Right lobe of liver (tissue), 6 donors: ENCODE measurements around the gene SAMD11. TPM values are rescaled to one million over a fixed set of nuclear protein-coding genes. Genes with fewer than 3 reads are reported as not detected.
A peak's percentile ranks its signal among the peaks of the same experiment; 100 is the strongest.

Experiments
- ATAC-seq, 4 donors: fragments of 200-7000 bp; cut with Tn5 transposase; one replicate each; pipeline ENCODE4 v1.9.1; 2020; ENCODE audit warnings: mild to moderate bottlenecking in 4 of 4, moderate library complexity in 4 of 4
- DNase-seq, 3 donors: peaks; one replicate each; pipeline ENCODE4 v3.0.0-alpha.2; 2020
- H3K27ac ChIP-seq, 3 donors: fragments of 200-600 bp; one replicate each; pipeline ENCODE4 v1.8.0; 2022
- H3K27me3 ChIP-seq, 2 donors: fragments of 200-600 bp; one replicate each; pipeline ENCODE4 v1.8.0; 2022
- H3K36me3 ChIP-seq, 4 donors: fragments of 200-600 bp; sonication (generic) in 1 of 4; one replicate each; pipeline versions ENCODE4 v1.5.1 to v1.8.0; 2017 to 2022; ENCODE audit warnings: control low read depth in 1 of 4
- H3K4me1 ChIP-seq, 4 donors: fragments of 200-600 bp; sonication (generic) in 1 of 4; one replicate each; pipeline versions ENCODE4 v1.5.1 to v1.8.0; 2017 to 2022; ENCODE audit warnings: control low read depth in 1 of 4
- H3K4me3 ChIP-seq, 3 donors: fragments of 200-600 bp; one replicate each; pipeline ENCODE4 v1.8.0; 2022
- H3K9me3 ChIP-seq, 4 donors: fragments of 200-600 bp; sonication (generic) in 1 of 4; one replicate each; pipeline versions ENCODE4 v1.5.1 to v1.8.0; 2017 to 2022; ENCODE audit warnings: control low read depth in 1 of 4
- POLR2A ChIP-seq: fragments of 450-650 bp; IDR thresholded peaks from one replicate; pipeline ENCODE4 v1.6.1; 2017; ENCODE audit warnings: antibody characterized with exemption, mild to moderate bottlenecking
- WGBS: methylation state at CpG from one replicate; pipeline ENCODE4 v1.1.6; 2018; ENCODE audit warnings: low coverage, low lambda C conversion rate; ENCODE audit not compliant: insufficient coverage; ENCODE audit errors: missing lambda C conversion rate; 5-methylcytosine and 5-hydroxymethylcytosine counted together
- intact Hi-C, 2 donors: fragments of 100-400 bp; cut with DNase I; formaldehyde crosslinking; loops; one replicate each; pipeline versions ENCODE4 v1.11.2 to v1.14.1; 2022
- total RNA-seq, 6 experiments: library from RNA; depleted of rRNA in 2 of 6; stranded (reverse); fragments of >200 nt in 2 of 6; fragmentation: NEBNext Ultra II Directional in 3 of 6; extraction: Animal tissue kit (Norgen Biotek cat#: 25700) in 3 of 6; gene quantifications; one replicate each; pipeline versions ENCODE4 v1.1.0 to v1.2.4, GENCODE V29; 2016 to 2023
- TF ChIP-seq, protein P1 (sequence below), 4 donors: fragments of 200-600 bp in 3 of 4; fragments of 450-650 bp in 1 of 4; IDR thresholded peaks; one replicate each; pipeline versions ENCODE4 v1.5.1 to v1.8.0; 2016 to 2022; ENCODE audit warnings: antibody characterized with exemption in 4 of 4, mild to moderate bottlenecking in 2 of 4
- donor health status: DM: no; HTN: yes; CAD: no.
- donor health status: DM: no; HTN: no; CAD: no.
- donor health status: DM: no; HTN: no; CAD: no.
- donor health status: DM: no; HTN: yes; CAD: no.
- donor health status: DM: no; HTN: yes; CAD: no.

SAMD11 gene
- total RNA-seq, 6 experiments from 2014 or later: 2.1 to 4.3 (median 3.7) TPM

DNA sequence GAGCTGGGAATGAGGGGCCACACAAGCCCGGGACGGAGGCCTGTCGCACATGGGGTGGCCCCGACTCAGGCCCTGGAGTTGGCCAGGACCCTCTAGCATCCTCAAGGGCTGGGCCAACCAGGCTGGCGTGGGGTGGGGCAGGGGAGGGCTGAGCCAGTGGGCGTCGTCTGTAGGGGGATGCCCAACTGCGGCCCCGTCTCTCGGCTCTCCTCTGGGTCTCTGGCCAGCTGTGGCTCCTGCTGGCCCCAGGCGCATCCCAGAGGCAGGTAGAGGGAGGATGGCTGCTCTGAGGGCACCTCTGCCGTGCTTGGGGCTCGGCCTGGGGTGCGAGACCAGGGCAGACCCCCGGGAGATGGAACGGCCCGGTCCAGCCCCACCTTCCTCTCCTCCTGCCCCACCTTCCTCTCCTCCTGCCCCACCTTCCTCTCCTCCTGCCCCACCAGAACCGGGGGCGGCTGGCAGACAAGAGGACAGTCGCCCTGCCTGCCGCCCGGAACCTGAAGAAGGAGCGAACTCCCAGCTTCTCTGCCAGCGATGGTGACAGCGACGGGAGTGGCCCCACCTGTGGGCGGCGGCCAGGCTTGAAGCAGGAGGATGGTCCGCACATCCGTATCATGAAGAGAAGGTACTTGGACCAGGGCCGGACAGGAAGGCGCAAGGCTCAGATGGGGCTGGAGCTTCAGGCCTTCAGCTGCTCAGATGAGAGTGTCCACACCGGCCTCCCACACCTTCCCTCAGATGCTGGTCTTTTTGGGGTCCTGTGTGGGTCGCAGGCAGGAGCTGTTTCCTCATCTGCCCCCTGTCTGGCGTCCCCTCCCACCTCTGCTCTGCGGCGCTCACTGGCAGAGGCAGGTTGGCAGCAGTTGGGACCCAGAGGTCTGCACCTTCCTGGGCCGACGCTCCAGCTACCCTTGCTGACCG, 6.2 kb downstream of the SAMD11 start:
- H3K4me1 ChIP-seq: peaks cover 0 to under 1% (median 0%) of the 10 kb centered on the region in 4 donors
- no peak overlapping the region for H3K4me3 ChIP-seq
- H3K27me3 ChIP-seq: peaks cover 0 to 3% of the 10 kb centered on the region in 2 donors
- DNase-seq (no peak), ATAC-seq (no peak)
- no peaks in the 10 kb centered on the region for H3K9me3 ChIP-seq
- 83% methylated on average over 2 of the region's 40 CpGs for whole genome bisulfite sequencing
- no peak overlapping the region for H3K27ac ChIP-seq
- no peaks in the 10 kb centered on the region for H3K36me3 ChIP-seq
- TF ChIP-seq, protein P1, sequence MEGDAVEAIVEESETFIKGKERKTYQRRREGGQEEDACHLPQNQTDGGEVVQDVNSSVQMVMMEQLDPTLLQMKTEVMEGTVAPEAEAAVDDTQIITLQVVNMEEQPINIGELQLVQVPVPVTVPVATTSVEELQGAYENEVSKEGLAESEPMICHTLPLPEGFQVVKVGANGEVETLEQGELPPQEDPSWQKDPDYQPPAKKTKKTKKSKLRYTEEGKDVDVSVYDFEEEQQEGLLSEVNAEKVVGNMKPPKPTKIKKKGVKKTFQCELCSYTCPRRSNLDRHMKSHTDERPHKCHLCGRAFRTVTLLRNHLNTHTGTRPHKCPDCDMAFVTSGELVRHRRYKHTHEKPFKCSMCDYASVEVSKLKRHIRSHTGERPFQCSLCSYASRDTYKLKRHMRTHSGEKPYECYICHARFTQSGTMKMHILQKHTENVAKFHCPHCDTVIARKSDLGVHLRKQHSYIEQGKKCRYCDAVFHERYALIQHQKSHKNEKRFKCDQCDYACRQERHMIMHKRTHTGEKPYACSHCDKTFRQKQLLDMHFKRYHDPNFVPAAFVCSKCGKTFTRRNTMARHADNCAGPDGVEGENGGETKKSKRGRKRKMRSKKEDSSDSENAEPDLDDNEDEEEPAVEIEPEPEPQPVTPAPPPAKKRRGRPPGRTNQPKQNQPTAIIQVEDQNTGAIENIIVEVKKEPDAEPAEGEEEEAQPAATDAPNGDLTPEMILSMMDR (IDR thresholded peaks at IDR 0.05): no peak
- intact Hi-C loops: no loop called here

DNA sequence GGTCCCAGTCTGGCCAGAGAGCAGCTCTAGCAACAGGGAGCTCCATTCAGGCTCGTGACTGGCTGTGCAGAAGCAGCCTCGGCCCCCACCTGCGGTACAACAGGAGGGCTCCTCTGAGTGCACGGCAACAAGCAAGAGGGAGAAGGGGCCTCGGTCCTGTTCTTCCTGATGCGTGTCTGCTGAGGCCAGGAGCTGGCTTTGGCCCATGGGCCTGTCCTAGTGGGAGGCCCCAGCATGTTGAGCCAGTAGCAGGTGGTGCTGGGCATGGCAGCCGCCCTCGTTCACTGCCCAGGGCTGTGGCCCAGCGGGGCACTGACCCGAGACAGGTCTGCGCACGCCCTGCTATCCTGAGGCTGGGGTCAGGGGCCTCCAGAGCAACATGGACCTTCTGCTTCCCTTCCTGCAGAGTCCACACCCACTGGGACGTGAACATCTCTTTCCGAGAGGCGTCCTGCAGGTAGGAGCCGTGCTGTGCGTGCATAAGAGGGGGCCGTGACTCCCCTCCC, 7.0 kb downstream of the SAMD11 start:
- intact Hi-C loops: no loop called here
- Histone ChIP-seq H3K4me1 (peaks cover 0 to 5% (median 0%) of the 10 kb centered on the region in 4 donors), H3K27ac (no peak overlapping the region), H3K27me3 (peaks cover 0 to 2% of the 10 kb centered on the region in 2 donors), H3K4me3 (no peak overlapping the region), H3K9me3 (no peaks in the 10 kb centered on the region), H3K36me3 (no peaks in the 10 kb centered on the region)
- ATAC-seq (peak in 1 of 4 donors; percentile 51), DNase-seq (no peak)
- TF ChIP-seq, protein P1 (IDR thresholded peaks at IDR 0.05): no peak
- TF ChIP-seq POLR2A: no peak
- WGBS: no CpG with 5 or more reads among the region's 18 CpGs

DNA sequence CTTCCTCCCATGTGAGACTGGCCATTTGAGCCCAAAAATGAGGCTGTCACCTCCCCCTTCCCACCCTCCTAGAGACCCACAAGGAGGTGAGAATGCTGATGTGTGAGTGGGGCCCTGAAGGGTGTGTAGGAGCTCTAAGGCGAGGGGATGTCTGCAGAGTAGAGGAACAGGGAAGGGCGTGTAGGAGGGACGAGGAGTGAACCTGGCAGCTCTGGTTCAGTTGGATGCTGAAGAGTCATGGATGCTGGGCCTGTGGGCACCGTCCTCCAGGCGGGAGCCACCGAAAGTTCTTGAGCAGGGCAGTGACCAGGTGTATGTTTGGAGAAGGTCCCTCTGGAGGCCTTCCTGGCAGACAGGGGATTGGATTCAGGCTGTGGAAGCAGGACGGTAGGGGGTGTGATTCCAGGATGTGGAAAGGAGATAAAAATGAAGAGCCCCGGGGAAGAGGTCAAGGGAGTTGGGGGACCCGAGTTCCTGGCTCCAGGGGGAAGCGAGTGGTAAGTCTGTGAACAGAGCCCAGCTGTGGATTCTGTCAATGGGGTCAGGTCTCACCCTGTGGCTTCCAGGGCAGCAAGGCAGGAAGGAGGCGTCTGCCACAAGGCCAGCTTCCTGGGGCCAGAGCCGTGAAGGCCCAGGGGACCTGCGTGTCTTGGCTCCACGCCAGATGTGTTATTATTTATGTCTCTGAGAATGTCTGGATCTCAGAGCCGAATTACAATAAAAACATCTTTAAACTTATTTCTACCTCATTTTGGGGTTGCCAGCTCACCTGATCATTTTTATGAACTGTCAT, 7.9 kb downstream of the SAMD11 start:
- TF ChIP-seq POLR2A: no peak
- TF ChIP-seq, protein P1 (IDR thresholded peaks at IDR 0.05): no peak
- H3K9me3 ChIP-seq: no peaks in the 10 kb centered on the region
- no peak overlapping the region for H3K4me3 ChIP-seq
- no peaks in the 10 kb centered on the region for H3K27me3 ChIP-seq
- DNase-seq (no peak), ATAC-seq (no peak)
- no peaks in the 10 kb centered on the region for H3K36me3 ChIP-seq
- no peak overlapping the region for H3K27ac ChIP-seq
- H3K4me1 ChIP-seq: peaks cover 0 to 6% (median 0%) of the 10 kb centered on the region in 4 donors
- intact Hi-C loops: no loop called here
- WGBS: 52% methylated on average over 14 of the region's 15 CpGs

DNA sequence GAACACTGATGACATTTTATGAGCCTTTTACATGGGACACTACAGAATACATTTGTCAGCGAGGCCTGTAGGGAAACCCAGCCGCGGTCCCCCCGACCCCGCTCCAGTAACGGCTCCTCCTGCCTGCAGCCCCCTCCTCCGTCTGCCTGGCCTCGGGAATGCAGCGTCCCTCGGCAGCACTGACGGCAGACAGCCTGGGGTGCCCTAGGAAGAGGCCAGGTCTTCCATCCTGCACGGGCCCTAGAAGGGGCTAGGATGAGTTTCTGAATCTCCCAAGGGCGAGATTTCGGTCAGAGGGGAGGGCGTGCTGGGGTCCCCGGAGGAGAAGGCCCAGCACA, 8.4 kb downstream of the SAMD11 start:
- H3K4me1 ChIP-seq: peaks cover 0 to 6% (median 0%) of the 10 kb centered on the region in 4 donors
- ATAC-seq: no peak
- TF ChIP-seq, protein P1 (IDR thresholded peaks at IDR 0.05): no peak
- no peak for TF ChIP-seq POLR2A
- no peaks in the 10 kb centered on the region for H3K9me3 ChIP-seq
- 100% methylated on average over 1 of the region's 16 CpGs for WGBS
- no peaks in the 10 kb centered on the region for H3K27me3 ChIP-seq
- no peak for DNase-seq
- no peak overlapping the region for H3K27ac ChIP-seq
- no peak overlapping the region for H3K4me3 ChIP-seq
- H3K36me3 ChIP-seq: no peaks in the 10 kb centered on the region
- intact Hi-C loops: no loop called here
